ENCODE data around the gene C18orf54.
"Not testable (repeated sequence)": the region's sequence is repeated elsewhere in the genome, so short reads cannot be mapped to it uniquely, and the experiment has no call there.

The C18orf54 gene

DNA sequence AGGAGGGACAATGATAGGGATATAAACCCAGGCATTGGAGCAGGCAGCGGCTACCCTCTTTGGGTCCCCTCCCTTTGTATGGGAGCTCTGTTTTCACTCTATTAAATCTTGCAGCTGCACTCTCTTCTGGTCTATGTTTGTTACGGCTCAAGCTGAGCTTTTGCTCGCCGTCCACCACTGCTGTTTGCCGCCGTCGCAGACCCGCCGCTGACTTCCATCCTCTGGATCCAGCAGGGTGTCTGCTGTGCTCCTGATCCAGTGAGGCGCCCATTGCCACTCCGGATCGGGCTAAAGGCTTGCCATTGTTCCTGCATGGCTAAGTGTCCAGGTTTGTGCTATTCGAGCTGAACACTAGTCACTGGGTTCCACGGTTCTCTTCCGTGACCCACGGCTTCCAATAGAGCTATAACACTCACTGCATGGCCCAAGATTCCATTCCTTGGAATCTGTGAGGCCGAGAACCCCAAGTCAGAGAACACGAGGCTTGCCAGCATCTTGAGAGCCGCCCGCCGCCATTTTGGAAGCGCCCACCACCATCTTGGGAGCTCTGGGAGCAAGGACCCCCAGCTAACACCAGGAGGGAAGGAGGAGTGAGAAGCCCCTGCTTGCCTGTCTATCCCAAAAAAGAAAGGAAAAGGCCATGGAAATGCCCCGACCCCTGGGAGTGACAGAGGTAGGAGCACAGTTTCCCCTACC lies 29.2 kb downstream of the C18orf54 start:
- WGBS (ENCODE audit: insufficient coverage), result 93% methylated on average over 21 of the region's 23 CpGs
- CTCF ChIA-PET, result interaction anchor here (1.7 kb wide), 1 partner anchor 29 kb away, joined by 7 read pairs; the partner anchor contains the start of genes C18orf54 and STARD6
- H3K36me3 ChIP-seq (ENCODE audit: control insufficient read depth in 4 of 4, insufficient read depth in 4 of 4, low read length in 3 of 4); H3K4me3 ChIP-seq (ENCODE audit: control insufficient read depth in 1 of 7, extremely low read depth in 1 of 7, insufficient read depth in 4 of 7, low read depth in 2 of 7, low read length in 6 of 7); POLR2A ChIA-PET; H3K9me3 ChIP-seq (ENCODE audit: control extremely low read depth in 1 of 5, control insufficient read depth in 4 of 5, insufficient read depth in 2 of 5, low read depth in 1 of 5, low read length in 4 of 5); H3K27me3 ChIP-seq (replicated peaks in 2 of 5; ENCODE audit: control insufficient read depth in 4 of 5, insufficient read depth in 5 of 5, low read length in 4 of 5); H3K27ac ChIP-seq (ENCODE audit: insufficient read depth in 1 of 2, low read depth in 1 of 2, low read length in 2 of 2, poor library complexity in 1 of 2, severe bottlenecking in 2 of 2); DNase-seq: not testable (repeated sequence)
- peaks cover 0 to 12% (median 9%) of the 10 kb centered on the region in 4 experiments for H3K4me1 ChIP-seq (ENCODE audit: control extremely low read depth in 1 of 4, control insufficient read depth in 4 of 4, insufficient read depth in 4 of 4, low read length in 3 of 4)

DNA sequence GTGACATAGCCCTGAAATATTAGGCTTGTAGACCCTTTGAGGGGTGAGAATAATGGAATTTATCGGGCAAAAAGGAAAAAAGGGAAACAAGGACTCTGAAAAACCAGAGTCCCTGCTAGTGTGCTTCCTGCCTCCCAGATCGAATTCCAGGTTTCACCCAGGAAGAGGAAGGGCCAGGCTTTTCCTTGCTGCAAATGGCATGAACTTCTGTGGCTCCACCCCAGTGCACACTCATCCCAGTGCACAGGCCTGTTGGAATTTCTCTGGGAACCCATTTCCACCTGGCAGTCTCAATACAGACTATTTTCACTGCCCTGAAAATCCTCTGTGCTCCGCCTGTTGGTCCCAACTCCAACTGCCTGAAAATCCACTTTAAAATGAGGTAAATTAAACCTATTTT lies 29.9 kb downstream of the C18orf54 start:
- Histone ChIP-seq H3K4me1 (ENCODE audit: control extremely low read depth in 1 of 4, control insufficient read depth in 4 of 4, insufficient read depth in 4 of 4, low read length in 3 of 4) (peaks cover 0 to 12% (median 9%) of the 10 kb centered on the region in 4 experiments), H3K9me3 (ENCODE audit: control extremely low read depth in 1 of 5, control insufficient read depth in 4 of 5, insufficient read depth in 2 of 5, low read depth in 1 of 5, low read length in 4 of 5) (peaks cover 0 to 3% (median 0%) of the 10 kb centered on the region in 5 experiments), H3K36me3 (ENCODE audit: control insufficient read depth in 4 of 4, insufficient read depth in 4 of 4, low read length in 3 of 4) (no peaks in the 10 kb centered on the region), H3K27me3 (replicated peaks in 2 of 5; ENCODE audit: control insufficient read depth in 4 of 5, insufficient read depth in 5 of 5, low read length in 4 of 5) (no peaks in the 10 kb centered on the region), H3K27ac (ENCODE audit: insufficient read depth in 1 of 2, low read depth in 1 of 2, low read length in 2 of 2, poor library complexity in 1 of 2, severe bottlenecking in 2 of 2) (no peak overlapping the region), H3K4me3 (ENCODE audit: control insufficient read depth in 1 of 7, extremely low read depth in 1 of 7, insufficient read depth in 4 of 7, low read depth in 2 of 7, low read length in 6 of 7) (no peak overlapping the region)
- ChIA-PET POLR2A (no interaction called here), CTCF (interaction anchor here (1.7 kb wide), 1 partner anchor 30 kb away, joined by 7 read pairs; the partner anchor contains the start of genes C18orf54 and STARD6)
- 97% methylated on average over 3 of the region's 3 CpGs for WGBS (ENCODE audit: insufficient coverage)
- no peak for DNase-seq

DNA sequence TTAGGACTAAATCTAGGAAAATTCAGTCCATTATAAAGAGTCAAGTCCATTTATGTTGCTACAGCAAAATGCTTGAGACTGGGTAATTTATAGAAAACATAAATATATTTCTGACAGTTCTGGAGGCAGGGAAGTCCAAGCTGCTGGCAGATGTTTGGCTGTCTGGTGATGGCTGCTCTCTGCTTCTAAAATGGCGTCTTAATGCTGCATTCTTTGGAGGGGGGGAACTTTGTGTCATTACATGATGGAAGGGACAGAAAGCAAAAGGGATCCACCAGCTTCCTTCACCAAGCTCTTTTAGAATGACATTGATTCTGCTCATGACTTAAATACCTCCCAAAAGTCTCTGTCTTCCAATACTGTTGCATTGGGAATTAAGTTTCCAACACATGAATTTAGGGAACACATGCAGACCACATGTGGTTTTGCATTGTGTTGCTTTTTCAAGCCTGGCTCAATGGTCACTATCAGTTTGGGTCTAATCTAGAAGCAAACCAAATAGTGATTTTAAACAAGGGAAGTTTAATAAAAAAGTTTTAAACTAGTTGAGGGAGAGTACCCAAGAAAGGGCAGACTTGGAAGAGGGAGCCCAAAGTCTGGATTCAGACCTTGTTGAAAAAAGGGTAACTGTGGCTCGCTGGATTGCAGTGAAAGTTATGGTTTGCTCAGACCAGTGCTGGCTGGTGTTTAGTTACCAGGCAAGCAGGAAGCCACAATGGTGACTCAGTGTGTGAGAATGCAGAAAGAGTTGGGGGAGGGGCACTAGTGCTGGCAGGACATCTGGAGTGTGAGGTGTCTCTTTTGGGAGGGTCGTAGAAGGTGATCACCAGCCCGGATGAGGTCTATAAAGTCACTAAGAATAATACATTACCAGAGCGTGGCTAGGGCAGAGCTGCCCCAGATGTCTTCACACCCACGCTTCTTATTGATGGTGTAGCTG lies 30.8 kb downstream of the C18orf54 start:
- Histone ChIP-seq H3K27ac (ENCODE audit: insufficient read depth in 1 of 2, low read depth in 1 of 2, low read length in 2 of 2, poor library complexity in 1 of 2, severe bottlenecking in 2 of 2) (peak overlapping the region in 1 of 2 experiments; percentile 36), H3K9me3 (ENCODE audit: control extremely low read depth in 1 of 5, control insufficient read depth in 4 of 5, insufficient read depth in 2 of 5, low read depth in 1 of 5, low read length in 4 of 5) (peaks cover 0 to 3% (median 0%) of the 10 kb centered on the region in 5 experiments), H3K36me3 (ENCODE audit: control insufficient read depth in 4 of 4, insufficient read depth in 4 of 4, low read length in 3 of 4) (no peaks in the 10 kb centered on the region), H3K4me1 (ENCODE audit: control extremely low read depth in 1 of 4, control insufficient read depth in 4 of 4, insufficient read depth in 4 of 4, low read length in 3 of 4) (peaks cover 0 to 12% (median 9%) of the 10 kb centered on the region in 4 experiments), H3K27me3 (replicated peaks in 2 of 5; ENCODE audit: control insufficient read depth in 4 of 5, insufficient read depth in 5 of 5, low read length in 4 of 5) (no peaks in the 10 kb centered on the region), H3K4me3 (ENCODE audit: control insufficient read depth in 1 of 7, extremely low read depth in 1 of 7, insufficient read depth in 4 of 7, low read depth in 2 of 7, low read length in 6 of 7) (no peak overlapping the region)
- ChIA-PET POLR2A (interaction anchor here (0.6 kb wide), 1 partner anchor 651 kb away, joined by 3 read pairs; no protein-coding TSS in a partner anchor), CTCF (interaction anchor here (1.0 to 1.7 kb wide), 2 partner anchors 28 to 31 kb away, joined by 3 to 7 read pairs; partner anchors contain the start of genes C18orf54 and STARD6)
- DNase-seq, result peak; percentile 63 to 89 (median 80)
- 50% methylated on average over 4 of the region's 6 CpGs for WGBS (ENCODE audit: insufficient coverage)

DNA sequence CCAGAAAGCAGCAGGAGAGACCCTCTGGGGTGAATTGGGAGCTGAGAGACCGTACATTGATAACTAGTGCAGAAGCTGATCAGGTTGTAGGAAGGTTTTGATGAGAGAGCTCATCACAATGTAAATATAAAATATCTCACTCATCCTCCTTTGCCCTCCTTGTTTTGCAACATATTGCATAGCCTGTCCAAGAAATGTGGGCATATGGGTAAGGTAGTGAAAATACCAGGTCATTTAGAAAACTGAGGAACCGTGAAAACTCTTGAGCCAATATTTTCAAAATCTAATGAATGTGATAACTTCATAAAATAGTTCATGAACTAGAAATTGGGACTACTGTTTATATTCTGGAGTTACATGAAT lies 31.4 kb downstream of the C18orf54 start:
- Histone ChIP-seq H3K36me3 (ENCODE audit: control insufficient read depth in 4 of 4, insufficient read depth in 4 of 4, low read length in 3 of 4) (no peaks in the 10 kb centered on the region), H3K27me3 (replicated peaks in 2 of 5; ENCODE audit: control insufficient read depth in 4 of 5, insufficient read depth in 5 of 5, low read length in 4 of 5) (no peaks in the 10 kb centered on the region), H3K9me3 (ENCODE audit: control extremely low read depth in 1 of 5, control insufficient read depth in 4 of 5, insufficient read depth in 2 of 5, low read depth in 1 of 5, low read length in 4 of 5) (peaks cover 0 to 3% (median 0%) of the 10 kb centered on the region in 5 experiments), H3K27ac (ENCODE audit: insufficient read depth in 1 of 2, low read depth in 1 of 2, low read length in 2 of 2, poor library complexity in 1 of 2, severe bottlenecking in 2 of 2) (no peak overlapping the region), H3K4me1 (ENCODE audit: control extremely low read depth in 1 of 4, control insufficient read depth in 4 of 4, insufficient read depth in 4 of 4, low read length in 3 of 4) (peaks cover 0 to 12% (median 9%) of the 10 kb centered on the region in 4 experiments), H3K4me3 (ENCODE audit: control insufficient read depth in 1 of 7, extremely low read depth in 1 of 7, insufficient read depth in 4 of 7, low read depth in 2 of 7, low read length in 6 of 7) (no peak overlapping the region)
- WGBS (ENCODE audit: insufficient coverage), result no CpG with 5 or more reads among the region's 2 CpGs
- CTCF ChIA-PET, result interaction anchor here (1.0 to 1.2 kb wide), 2 partner anchors 28 to 282 kb away, joined by 3 read pairs; no protein-coding TSS in a partner anchor
- DNase-seq, result no peak
- POLR2A ChIA-PET, result no interaction called here

DNA sequence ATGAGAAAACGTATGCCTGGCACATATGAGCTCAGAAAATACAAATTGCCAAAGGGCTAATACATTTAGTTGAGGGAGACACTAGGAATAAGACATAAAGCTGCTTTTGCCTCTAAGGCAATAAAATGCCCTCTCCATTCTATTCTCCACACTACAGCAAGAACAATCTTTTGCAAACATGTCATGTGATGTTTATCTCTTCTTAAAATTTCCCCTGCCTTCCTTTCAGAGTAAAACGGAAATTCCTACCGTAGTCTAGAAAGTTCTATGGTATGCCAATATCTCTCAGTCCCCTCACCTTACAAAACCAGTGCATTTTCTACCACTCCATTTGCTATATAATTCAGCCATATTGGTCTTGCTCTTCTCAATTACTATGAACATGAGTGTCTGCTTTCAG lies 33.1 kb downstream of the C18orf54 start:
- peaks cover 0 to 12% (median 9%) of the 10 kb centered on the region in 4 experiments for H3K4me1 ChIP-seq (ENCODE audit: control extremely low read depth in 1 of 4, control insufficient read depth in 4 of 4, insufficient read depth in 4 of 4, low read length in 3 of 4)
- 40% methylated on average over 1 of the region's 3 CpGs for WGBS (ENCODE audit: insufficient coverage)
- no peaks in the 10 kb centered on the region for H3K36me3 ChIP-seq (ENCODE audit: control insufficient read depth in 4 of 4, insufficient read depth in 4 of 4, low read length in 3 of 4)
- H3K4me3 ChIP-seq (ENCODE audit: control insufficient read depth in 1 of 7, extremely low read depth in 1 of 7, insufficient read depth in 4 of 7, low read depth in 2 of 7, low read length in 6 of 7), result no peak overlapping the region
- no peak for DNase-seq
- H3K27me3 ChIP-seq (replicated peaks in 2 of 5; ENCODE audit: control insufficient read depth in 4 of 5, insufficient read depth in 5 of 5, low read length in 4 of 5), result no peaks in the 10 kb centered on the region
- POLR2A ChIA-PET, result no interaction called here
- H3K9me3 ChIP-seq (ENCODE audit: control extremely low read depth in 1 of 5, control insufficient read depth in 4 of 5, insufficient read depth in 2 of 5, low read depth in 1 of 5, low read length in 4 of 5), result peaks cover 0 to 3% (median 0%) of the 10 kb centered on the region in 5 experiments
- CTCF ChIA-PET, result interaction anchor here (1.0 kb wide), 1 partner anchor 17 kb away, joined by 3 read pairs; no protein-coding TSS in a partner anchor
- H3K27ac ChIP-seq (ENCODE audit: insufficient read depth in 1 of 2, low read depth in 1 of 2, low read length in 2 of 2, poor library complexity in 1 of 2, severe bottlenecking in 2 of 2), result no peak overlapping the region

DNA sequence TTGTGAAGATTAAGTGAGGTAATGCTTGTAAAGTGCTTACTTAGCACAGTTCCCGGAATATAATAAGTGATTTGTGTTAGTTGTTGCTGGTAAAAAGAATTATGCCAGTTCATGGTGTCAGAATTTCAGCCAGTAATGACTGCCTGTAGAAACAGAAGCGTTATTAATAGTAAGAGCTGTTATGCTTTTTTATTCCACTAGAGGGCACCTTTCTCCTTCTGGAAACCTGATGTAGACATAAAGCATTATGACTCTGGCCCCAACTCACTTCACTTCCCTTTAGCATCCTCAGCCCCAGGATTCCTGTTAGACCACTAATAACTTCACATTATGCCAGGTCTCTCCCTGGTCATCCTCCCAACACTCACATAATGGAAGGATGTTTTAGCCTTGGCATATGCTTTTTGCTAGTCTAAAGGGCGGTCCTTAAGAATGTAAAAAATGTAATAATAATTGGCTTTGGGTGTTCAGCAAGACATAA lies 34.9 kb downstream of the C18orf54 start:
- POLR2A ChIA-PET, result interaction anchor here (0.7 kb wide), 1 partner anchor 35 kb away, joined by 3 read pairs; the partner anchor contains the start of genes C18orf54 and STARD6
- 0% methylated on average over 1 of the region's 3 CpGs for WGBS (ENCODE audit: insufficient coverage)

More for the DNA sequence above, 34.9 kb downstream of the C18orf54 start:
- Histone ChIP-seq H3K36me3 (ENCODE audit: control insufficient read depth in 4 of 4, insufficient read depth in 4 of 4, low read length in 3 of 4) (no peaks in the 10 kb centered on the region), H3K27ac (ENCODE audit: insufficient read depth in 1 of 2, low read depth in 1 of 2, low read length in 2 of 2, poor library complexity in 1 of 2, severe bottlenecking in 2 of 2) (no peak overlapping the region), H3K9me3 (ENCODE audit: control extremely low read depth in 1 of 5, control insufficient read depth in 4 of 5, insufficient read depth in 2 of 5, low read depth in 1 of 5, low read length in 4 of 5) (peaks cover 0 to 3% (median 0%) of the 10 kb centered on the region in 5 experiments), H3K4me1 (ENCODE audit: control extremely low read depth in 1 of 4, control insufficient read depth in 4 of 4, insufficient read depth in 4 of 4, low read length in 3 of 4) (peaks cover 0 to 12% (median 9%) of the 10 kb centered on the region in 4 experiments), H3K27me3 (replicated peaks in 2 of 5; ENCODE audit: control insufficient read depth in 4 of 5, insufficient read depth in 5 of 5, low read length in 4 of 5) (no peaks in the 10 kb centered on the region), H3K4me3 (ENCODE audit: control insufficient read depth in 1 of 7, extremely low read depth in 1 of 7, insufficient read depth in 4 of 7, low read depth in 2 of 7, low read length in 6 of 7) (no peak overlapping the region)
- CTCF ChIA-PET, result interaction anchor here (1.0 to 1.2 kb wide), 4 partner anchors 35 to 279 kb away, joined by 3 to 6 read pairs (median 4); partner anchors contain the start of genes C18orf54 and STARD6
- DNase-seq, result peak; percentile 74 to 85 (median 80)

All from common myeloid progenitor, CD34-positive (primary cell).